NT2/D1 (cell line): ENCODE results near the gene C1orf174.

ENCODE experiments used
- SUZ12 ChIP-seq: IDR thresholded peaks from 2 replicates; pipeline ENCODE4 v1.6.1; 2011; ENCODE audit not compliant: insufficient read length, insufficient read depth; ENCODE audit errors: extremely low read depth
- YY1 ChIP-seq: IDR thresholded peaks from 2 replicates; pipeline ENCODE4 v1.6.1; 2011; ENCODE audit not compliant: insufficient read length, insufficient read depth

DNA sequence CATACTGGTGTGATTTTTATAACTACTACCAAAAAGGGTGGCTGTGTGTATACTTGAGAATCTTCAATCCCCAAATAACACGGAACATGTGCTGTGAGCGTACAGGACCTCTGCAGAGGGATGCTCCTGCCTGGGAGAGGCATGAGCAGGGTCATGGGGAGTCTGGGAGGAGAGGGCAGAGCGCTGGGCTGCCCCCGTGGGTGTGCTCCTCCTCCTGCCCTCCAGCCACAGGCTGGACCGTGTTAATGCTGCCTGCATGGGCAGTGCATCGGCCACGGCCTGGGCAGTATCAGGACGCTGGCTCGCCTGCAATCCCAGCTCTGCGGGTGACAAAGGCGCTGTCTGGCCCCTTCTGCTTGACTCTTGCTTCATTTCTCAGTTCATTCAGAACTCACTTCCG, 49.2 kb downstream of the C1orf174 start:
- no peak for TF ChIP-seq YY1
- TF ChIP-seq SUZ12 = no peak
